Measurements from ENCODE around the gene PITPNM3.

The PITPNM3 gene

DNA sequence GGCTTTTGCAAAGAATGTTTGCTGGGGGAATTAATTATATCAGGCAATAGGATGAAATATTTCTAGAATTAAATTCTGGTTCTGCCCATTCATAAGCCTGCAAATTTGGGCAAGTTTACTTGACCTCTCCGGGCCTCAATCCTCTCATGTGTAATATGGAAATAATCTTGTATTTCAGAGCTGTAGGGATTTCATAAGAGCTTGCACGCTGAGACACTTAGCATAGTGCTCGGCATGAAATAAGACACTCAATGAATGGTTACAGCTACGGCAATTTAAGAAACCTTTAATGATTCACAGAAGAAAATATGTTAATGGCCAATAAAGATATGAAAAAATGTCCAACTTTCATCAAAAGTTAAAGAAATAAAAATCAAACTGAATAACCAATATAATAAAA, 40.6 kb upstream of the PITPNM3 start:
- TF ChIP-seq TCF12 (IDR thresholded peaks at IDR 0.05; ENCODE audit: low read depth) (no peak), FOXM1 (IDR thresholded peaks at IDR 0.05; ENCODE audit: borderline replicate concordance, low read depth) (no peak), YY1 (IDR thresholded peaks at IDR 0.05; ENCODE audit: low read depth) (no peak), RAD21 (IDR thresholded peaks at IDR 0.05; ENCODE audit: low read depth) (no peak), NFIC (IDR thresholded peaks at IDR 0.05) (no peak), CEBPB (IDR thresholded peaks at IDR 0.05) (no peak), CREB1 (IDR thresholded peaks at IDR 0.05; ENCODE audit: low read depth) (no peak), EGR1 (IDR thresholded peaks at IDR 0.05) (no peak), TEAD4 (IDR thresholded peaks at IDR 0.05) (no peak), ZBTB7A (IDR thresholded peaks at IDR 0.05; ENCODE audit: low read depth) (no peak), TAF1 (IDR thresholded peaks at IDR 0.05; ENCODE audit: low read depth) (no peak), EP300 (IDR thresholded peaks at IDR 0.05; ENCODE audit: borderline replicate concordance) (no peak)
- TF ChIP-seq, protein P1, sequence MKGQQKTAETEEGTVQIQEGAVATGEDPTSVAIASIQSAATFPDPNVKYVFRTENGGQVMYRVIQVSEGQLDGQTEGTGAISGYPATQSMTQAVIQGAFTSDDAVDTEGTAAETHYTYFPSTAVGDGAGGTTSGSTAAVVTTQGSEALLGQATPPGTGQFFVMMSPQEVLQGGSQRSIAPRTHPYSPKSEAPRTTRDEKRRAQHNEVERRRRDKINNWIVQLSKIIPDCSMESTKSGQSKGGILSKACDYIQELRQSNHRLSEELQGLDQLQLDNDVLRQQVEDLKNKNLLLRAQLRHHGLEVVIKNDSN (IDR thresholded peaks at IDR 0.05), result no peak
- TF ChIP-seq, protein P2, sequence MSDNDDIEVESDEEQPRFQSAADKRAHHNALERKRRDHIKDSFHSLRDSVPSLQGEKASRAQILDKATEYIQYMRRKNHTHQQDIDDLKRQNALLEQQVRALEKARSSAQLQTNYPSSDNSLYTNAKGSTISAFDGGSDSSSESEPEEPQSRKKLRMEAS (IDR thresholded peaks at IDR 0.05), result no peak
- TF ChIP-seq, protein P3, sequence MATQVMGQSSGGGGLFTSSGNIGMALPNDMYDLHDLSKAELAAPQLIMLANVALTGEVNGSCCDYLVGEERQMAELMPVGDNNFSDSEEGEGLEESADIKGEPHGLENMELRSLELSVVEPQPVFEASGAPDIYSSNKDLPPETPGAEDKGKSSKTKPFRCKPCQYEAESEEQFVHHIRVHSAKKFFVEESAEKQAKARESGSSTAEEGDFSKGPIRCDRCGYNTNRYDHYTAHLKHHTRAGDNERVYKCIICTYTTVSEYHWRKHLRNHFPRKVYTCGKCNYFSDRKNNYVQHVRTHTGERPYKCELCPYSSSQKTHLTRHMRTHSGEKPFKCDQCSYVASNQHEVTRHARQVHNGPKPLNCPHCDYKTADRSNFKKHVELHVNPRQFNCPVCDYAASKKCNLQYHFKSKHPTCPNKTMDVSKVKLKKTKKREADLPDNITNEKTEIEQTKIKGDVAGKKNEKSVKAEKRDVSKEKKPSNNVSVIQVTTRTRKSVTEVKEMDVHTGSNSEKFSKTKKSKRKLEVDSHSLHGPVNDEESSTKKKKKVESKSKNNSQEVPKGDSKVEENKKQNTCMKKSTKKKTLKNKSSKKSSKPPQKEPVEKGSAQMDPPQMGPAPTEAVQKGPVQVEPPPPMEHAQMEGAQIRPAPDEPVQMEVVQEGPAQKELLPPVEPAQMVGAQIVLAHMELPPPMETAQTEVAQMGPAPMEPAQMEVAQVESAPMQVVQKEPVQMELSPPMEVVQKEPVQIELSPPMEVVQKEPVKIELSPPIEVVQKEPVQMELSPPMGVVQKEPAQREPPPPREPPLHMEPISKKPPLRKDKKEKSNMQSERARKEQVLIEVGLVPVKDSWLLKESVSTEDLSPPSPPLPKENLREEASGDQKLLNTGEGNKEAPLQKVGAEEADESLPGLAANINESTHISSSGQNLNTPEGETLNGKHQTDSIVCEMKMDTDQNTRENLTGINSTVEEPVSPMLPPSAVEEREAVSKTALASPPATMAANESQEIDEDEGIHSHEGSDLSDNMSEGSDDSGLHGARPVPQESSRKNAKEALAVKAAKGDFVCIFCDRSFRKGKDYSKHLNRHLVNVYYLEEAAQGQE (IDR thresholded peaks at IDR 0.05; ENCODE audit: low read depth), result no peak

DNA sequence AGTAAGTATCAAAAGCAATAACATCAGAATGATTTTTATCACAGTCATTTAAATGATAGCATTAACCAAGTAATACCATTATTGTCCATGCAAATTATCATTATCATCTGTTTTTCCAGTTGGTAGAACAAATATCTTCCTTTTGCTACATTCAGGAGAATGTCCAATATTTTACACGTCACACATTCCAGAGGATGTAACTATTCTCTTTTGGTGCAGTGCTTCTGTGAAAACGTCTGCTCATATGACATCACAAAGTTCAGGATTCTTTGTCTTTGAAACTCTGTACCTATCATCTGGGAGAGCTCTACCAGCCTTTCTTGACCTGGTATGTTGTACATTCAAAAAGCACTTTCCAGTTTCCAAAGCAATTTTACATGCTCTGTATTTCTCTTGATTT, 40.2 kb upstream of the PITPNM3 start:
- no peak for TF ChIP-seq TEAD4 (IDR thresholded peaks at IDR 0.05)
- no peak for TF ChIP-seq EGR1 (IDR thresholded peaks at IDR 0.05)
- TF ChIP-seq TAF1 (IDR thresholded peaks at IDR 0.05; ENCODE audit: low read depth), result no peak
- no peak for TF ChIP-seq CEBPB (IDR thresholded peaks at IDR 0.05)
- no peak for TF ChIP-seq EP300 (IDR thresholded peaks at IDR 0.05; ENCODE audit: borderline replicate concordance)
- no peak for TF ChIP-seq ZBTB7A (IDR thresholded peaks at IDR 0.05; ENCODE audit: low read depth)
- TF ChIP-seq, protein P2 (IDR thresholded peaks at IDR 0.05), result no peak
- no peak for TF ChIP-seq RAD21 (IDR thresholded peaks at IDR 0.05; ENCODE audit: low read depth)
- no peak for TF ChIP-seq TCF12 (IDR thresholded peaks at IDR 0.05; ENCODE audit: low read depth)
- no peak for TF ChIP-seq CREB1 (IDR thresholded peaks at IDR 0.05; ENCODE audit: low read depth)

DNA sequence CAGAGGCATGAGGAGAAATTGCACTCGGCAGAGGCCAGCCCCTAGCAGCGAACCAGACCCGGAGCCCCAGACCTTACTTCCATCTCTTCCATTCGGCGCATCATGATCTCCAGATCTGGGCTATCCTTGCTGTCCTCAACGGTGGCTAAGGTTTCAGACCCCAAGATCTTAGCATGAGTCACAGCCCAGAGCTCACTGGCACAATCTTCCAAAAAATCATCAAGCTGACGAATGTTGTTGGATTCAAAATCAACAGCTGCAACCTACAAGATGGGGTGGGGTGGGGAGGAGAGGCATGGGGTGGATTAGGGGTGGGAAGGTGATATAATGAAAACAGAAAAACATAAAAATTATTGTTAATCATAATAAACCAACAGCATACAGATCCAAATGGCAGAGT, 39.7 kb upstream of the PITPNM3 start:
- TF ChIP-seq RAD21 (IDR thresholded peaks at IDR 0.05; ENCODE audit: low read depth), result no peak
- no peak for TF ChIP-seq TEAD4 (IDR thresholded peaks at IDR 0.05)
- no peak for TF ChIP-seq EP300 (IDR thresholded peaks at IDR 0.05; ENCODE audit: borderline replicate concordance)
- no peak for TF ChIP-seq YY1 (IDR thresholded peaks at IDR 0.05; ENCODE audit: low read depth)
- TF ChIP-seq NFIC (IDR thresholded peaks at IDR 0.05), result no peak
- TF ChIP-seq TAF1 (IDR thresholded peaks at IDR 0.05; ENCODE audit: low read depth), result no peak
- TF ChIP-seq ZBTB7A (IDR thresholded peaks at IDR 0.05; ENCODE audit: low read depth), result no peak
- TF ChIP-seq, protein P1 (IDR thresholded peaks at IDR 0.05), result no peak
- TF ChIP-seq CEBPB (IDR thresholded peaks at IDR 0.05), result no peak
- TF ChIP-seq FOXM1 (IDR thresholded peaks at IDR 0.05; ENCODE audit: borderline replicate concordance, low read depth), result no peak

DNA sequence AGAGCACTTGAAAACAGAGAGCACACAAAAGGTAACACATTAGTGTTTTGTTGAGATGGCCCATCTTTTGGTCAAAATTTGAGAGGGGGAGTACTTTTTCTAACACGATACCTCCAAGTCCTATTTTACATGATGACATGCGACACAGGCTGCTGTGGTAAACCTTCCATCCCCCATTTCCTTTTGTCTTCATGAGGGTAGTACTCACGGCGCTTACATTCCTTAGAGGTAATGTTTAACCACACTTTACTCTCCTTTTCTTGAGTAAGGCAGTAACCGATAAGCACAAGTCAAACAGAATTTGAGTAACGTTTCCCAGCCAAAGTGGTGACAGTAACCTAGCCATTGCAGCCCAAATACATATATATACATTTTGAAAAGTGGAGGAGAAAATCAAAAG, 35.8 kb upstream of the PITPNM3 start:
- TF ChIP-seq RAD21 (IDR thresholded peaks at IDR 0.05; ENCODE audit: low read depth) (no peak), YY1 (IDR thresholded peaks at IDR 0.05; ENCODE audit: low read depth) (no peak), EGR1 (IDR thresholded peaks at IDR 0.05) (no peak), TEAD4 (IDR thresholded peaks at IDR 0.05) (no peak), NFIC (IDR thresholded peaks at IDR 0.05) (no peak), CREB1 (IDR thresholded peaks at IDR 0.05; ENCODE audit: low read depth) (no peak), ZBTB7A (IDR thresholded peaks at IDR 0.05; ENCODE audit: low read depth) (no peak), TCF12 (IDR thresholded peaks at IDR 0.05; ENCODE audit: low read depth) (no peak), TAF1 (IDR thresholded peaks at IDR 0.05; ENCODE audit: low read depth) (no peak), CEBPB (IDR thresholded peaks at IDR 0.05) (no peak), EP300 (IDR thresholded peaks at IDR 0.05; ENCODE audit: borderline replicate concordance) (no peak), FOXM1 (IDR thresholded peaks at IDR 0.05; ENCODE audit: borderline replicate concordance, low read depth) (no peak)
- TF ChIP-seq, protein P2 (IDR thresholded peaks at IDR 0.05), result no peak
- TF ChIP-seq, protein P3 (IDR thresholded peaks at IDR 0.05; ENCODE audit: low read depth), result no peak
- TF ChIP-seq, protein P1 (IDR thresholded peaks at IDR 0.05), result no peak

DNA sequence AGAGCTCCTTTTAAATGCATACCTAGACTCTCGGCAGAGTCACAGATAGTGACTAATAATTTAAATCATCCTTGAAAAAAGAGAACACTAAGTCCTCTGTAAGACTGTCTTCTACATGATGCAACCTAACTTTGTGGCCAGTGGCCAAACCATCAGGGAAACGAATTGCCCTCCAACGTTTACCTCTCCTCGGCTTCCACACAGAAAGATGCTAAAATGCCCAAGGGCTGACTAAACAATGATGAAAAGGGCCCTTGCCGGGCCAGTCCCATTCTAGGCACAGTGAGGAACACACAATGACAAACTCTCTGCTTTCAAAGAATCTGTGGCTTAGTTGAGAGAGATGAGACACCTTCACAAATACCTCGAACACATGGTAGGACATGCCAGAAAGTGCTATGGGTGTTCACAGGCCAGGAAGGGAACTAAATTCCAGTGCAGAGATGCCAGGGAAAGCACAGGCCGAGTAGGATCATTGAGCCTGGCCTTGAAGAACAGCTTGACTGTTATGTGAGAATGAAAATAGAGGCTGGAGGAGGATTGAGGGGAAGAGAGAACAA, 35.3 kb upstream of the PITPNM3 start:
- TF ChIP-seq, protein P3 (IDR thresholded peaks at IDR 0.05; ENCODE audit: low read depth), result no peak
- TF ChIP-seq CREB1 (IDR thresholded peaks at IDR 0.05; ENCODE audit: low read depth) (no peak), ZBTB7A (IDR thresholded peaks at IDR 0.05; ENCODE audit: low read depth) (no peak), CEBPB (IDR thresholded peaks at IDR 0.05) (no peak), TAF1 (IDR thresholded peaks at IDR 0.05; ENCODE audit: low read depth) (no peak)

All from Ishikawa (cell line).